ENCODE measurements around the gene PADI4.

- TF ChIP-seq, protein P1, sequence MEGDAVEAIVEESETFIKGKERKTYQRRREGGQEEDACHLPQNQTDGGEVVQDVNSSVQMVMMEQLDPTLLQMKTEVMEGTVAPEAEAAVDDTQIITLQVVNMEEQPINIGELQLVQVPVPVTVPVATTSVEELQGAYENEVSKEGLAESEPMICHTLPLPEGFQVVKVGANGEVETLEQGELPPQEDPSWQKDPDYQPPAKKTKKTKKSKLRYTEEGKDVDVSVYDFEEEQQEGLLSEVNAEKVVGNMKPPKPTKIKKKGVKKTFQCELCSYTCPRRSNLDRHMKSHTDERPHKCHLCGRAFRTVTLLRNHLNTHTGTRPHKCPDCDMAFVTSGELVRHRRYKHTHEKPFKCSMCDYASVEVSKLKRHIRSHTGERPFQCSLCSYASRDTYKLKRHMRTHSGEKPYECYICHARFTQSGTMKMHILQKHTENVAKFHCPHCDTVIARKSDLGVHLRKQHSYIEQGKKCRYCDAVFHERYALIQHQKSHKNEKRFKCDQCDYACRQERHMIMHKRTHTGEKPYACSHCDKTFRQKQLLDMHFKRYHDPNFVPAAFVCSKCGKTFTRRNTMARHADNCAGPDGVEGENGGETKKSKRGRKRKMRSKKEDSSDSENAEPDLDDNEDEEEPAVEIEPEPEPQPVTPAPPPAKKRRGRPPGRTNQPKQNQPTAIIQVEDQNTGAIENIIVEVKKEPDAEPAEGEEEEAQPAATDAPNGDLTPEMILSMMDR (IDR thresholded peaks at IDR 0.05; ENCODE audit: low read depth, low read length): no peak
- TF ChIP-seq EZH2phosphoT487 (IDR thresholded peaks at IDR 0.05; ENCODE audit: low read depth): no peak
Measured at GRCh38 chr1:17347769-17348592, 40.0 kb downstream of the PADI4 start.
